HG02981 (cell line): ENCODE results near the gene PIGZ.

Experiments used
- ATAC-seq: cut with Tn5 transposase; IDR thresholded peaks from one replicate; pipeline ENCODE4 v1.9.1; 2021; ENCODE audit warnings: mild to moderate bottlenecking, moderate library complexity; ENCODE audit not compliant: unreplicated experiment

Gene PIGZ

GRCh38 chr3:196985298-196985697 is 16.7 kb upstream of the PIGZ start:
- no peak for ATAC-seq

- no peak for ATAC-seq
Observed at GRCh38 chr3:196983186-196983585, 14.6 kb upstream of the PIGZ start.

GRCh38 chr3:196981657-196982056 is 13.0 kb upstream of the PIGZ start:
- ATAC-seq = no peak

GRCh38 chr3:196979545-196979944 is 10.9 kb upstream of the PIGZ start:
- no peak for ATAC-seq

- ATAC-seq = no peak
Observed at GRCh38 chr3:196976941-196977340, 8.3 kb upstream of the PIGZ start.

- no peak for ATAC-seq
Observed at GRCh38 chr3:196975349-196975748, 6.7 kb upstream of the PIGZ start.

- no peak for ATAC-seq
Observed at GRCh38 chr3:196974661-196975060, 6.0 kb upstream of the PIGZ start.

- no peak for ATAC-seq
Observed at GRCh38 chr3:196971094-196971698, 2.6 kb upstream of the PIGZ start.

- no peak for ATAC-seq
Observed at GRCh38 chr3:196970547-196971093, 2.0 kb upstream of the PIGZ start.

GRCh38 chr3:196969660-196970546 is 1.3 kb upstream of the PIGZ start:
- ATAC-seq = peak; percentile 45

GRCh38 chr3:196969134-196969659 is 564 bp upstream of the PIGZ start:
- peak; percentile 45 for ATAC-seq

GRCh38 chr3:196967412-196968232 is 1.0 kb downstream of the PIGZ start:
- ATAC-seq = no peak

- ATAC-seq = no peak
Observed at GRCh38 chr3:196966526-196967401, 1.9 kb downstream of the PIGZ start.

GRCh38 chr3:196965804-196966173 is 2.8 kb downstream of the PIGZ start:
- no peak for ATAC-seq

GRCh38 chr3:196965112-196965803 is 3.4 kb downstream of the PIGZ start:
- no peak for ATAC-seq

- no peak for ATAC-seq
Observed at GRCh38 chr3:196963631-196963953, 5.0 kb downstream of the PIGZ start.

GRCh38 chr3:196962930-196963630 is 5.6 kb downstream of the PIGZ start:
- ATAC-seq = no peak

- ATAC-seq = no peak
Observed at GRCh38 chr3:196962108-196962929, 6.3 kb downstream of the PIGZ start.
